T-cell (primary cell): ENCODE data around the gene ATG5. TPM values are rescaled to one million over a fixed set of nuclear protein-coding genes. Genes with fewer than 3 reads are reported as not detected.

ENCODE experiments used
- ATAC-seq, 4 experiments: fragments of 200-7000 bp in 3 of 4; fragments of 150-1000 bp in 1 of 4; cut with Tn5 transposase; replicated peaks in 1 of 4; 1 replicate in 3 of 4; 2 replicates in 1 of 4; pipeline ENCODE4 v1.10.0; 2021; ENCODE audit warnings: moderate library complexity in 3 of 4, mild to moderate bottlenecking in 2 of 4, moderate number of reproducible peaks in 1 of 4
- CTCF ChIA-PET, 2 donors: fragments of 300-600 bp; sonication (Branson Sonifier 250); formaldehyde crosslinking; loops; one replicate each; lab custom pipeline; 2022; ENCODE audit warnings: antibody characterized with exemption in 2 of 2; lab: Charles Lee
- POLR2A ChIA-PET, 2 donors: fragments of 300-600 bp; sonication (Branson Sonifier 250); formaldehyde crosslinking; loops; one replicate each; lab custom pipeline; 2022; ENCODE audit warnings: antibody characterized with exemption in 2 of 2; lab: Charles Lee
- DNase-seq, 35 experiments: peaks; one replicate each; pipeline versions ENCODE4 v3.0.0 to v3.0.0-alpha.2; 2013 to 2023
- H3K27ac ChIP-seq: one replicate; pipeline ENCODE4 v1.5.1; 2013; ENCODE audit warnings: low read length
- H3K27me3 ChIP-seq, 2 experiments: replicated peaks in 1 of 2; 1 replicate in 1 of 2; 2 replicates in 1 of 2; pipeline versions ENCODE4 v1.6.1 to v1.7.0; 2013; ENCODE audit warnings: low read length in 1 of 2, mixed read lengths in 1 of 2; ENCODE audit not compliant: control insufficient read depth in 2 of 2, insufficient read depth in 2 of 2; ENCODE audit errors: extremely low read depth in 1 of 2
- H3K36me3 ChIP-seq, 2 donors: 1 replicate in 1 of 2; 2 replicates in 1 of 2; pipeline versions ENCODE4 v1.6.1 to v1.7.0; 2013; ENCODE audit warnings: low read length in 1 of 2; ENCODE audit not compliant: control insufficient read depth in 2 of 2, insufficient read depth in 1 of 2; ENCODE audit errors: extremely low read depth in 1 of 2
- H3K4me1 ChIP-seq, 2 experiments: 1 replicate in 1 of 2; 2 replicates in 1 of 2; pipeline versions ENCODE4 v1.6.1 to v1.7.0; 2013; ENCODE audit warnings: low read length in 2 of 2, mixed read lengths in 1 of 2; ENCODE audit not compliant: insufficient read depth in 2 of 2, control insufficient read depth in 1 of 2; ENCODE audit errors: extremely low read depth in 1 of 2
- H3K4me3 ChIP-seq, 2 donors: 1 replicate in 1 of 2; 2 replicates in 1 of 2; pipeline versions ENCODE4 v1.5.1 to v1.7.0; 2013; ENCODE audit warnings: mild to moderate bottlenecking in 2 of 2, low read length in 1 of 2, moderate library complexity in 1 of 2; ENCODE audit not compliant: control insufficient read depth in 1 of 2; ENCODE audit errors: extremely low read depth in 1 of 2
- H3K9me3 ChIP-seq: 2 replicates; pipeline ENCODE4 v1.7.0; 2013
- H3K27ac Mint-ChIP-seq, 2 donors: one replicate each; pipeline ENCODE4 v1.8.0; 2020 to 2021; ENCODE audit warnings: mild to moderate bottlenecking in 2 of 2, mixed read lengths in 2 of 2
- H3K27me3 Mint-ChIP-seq, 2 donors: one replicate each; pipeline ENCODE4 v1.8.0; 2021 to 2022; ENCODE audit warnings: mixed read lengths in 2 of 2
- H3K36me3 Mint-ChIP-seq: one replicate; pipeline ENCODE4 v1.8.0; 2021; ENCODE audit warnings: mixed read lengths
- H3K4me1 Mint-ChIP-seq, 3 donors: one replicate each; pipeline ENCODE4 v1.8.0; 2020 to 2022; ENCODE audit warnings: mixed read lengths in 3 of 3, mild to moderate bottlenecking in 1 of 3
- H3K4me3 Mint-ChIP-seq, 3 donors: one replicate each; pipeline ENCODE4 v1.8.0; 2020 to 2022; ENCODE audit warnings: mild to moderate bottlenecking in 3 of 3, mixed read lengths in 3 of 3, moderate library complexity in 3 of 3
- H3K9me3 Mint-ChIP-seq, 3 donors: one replicate each; pipeline ENCODE4 v1.8.0; 2020 to 2022; ENCODE audit warnings: mixed read lengths in 3 of 3
- WGBS: methylation state at CpG from one replicate; pipeline ENCODE4 v1.1.5; 2013; ENCODE audit warnings: missing lambda C conversion rate; ENCODE audit not compliant: insufficient coverage; 5-methylcytosine and 5-hydroxymethylcytosine counted together
- total RNA-seq, 35 experiments: library from RNA in 6 of 35; stranded (reverse) in 6 of 35; fragments of 120-200 nt in 1 of 35; gene quantifications; one replicate each; pipeline versions ENCODE4 v1.2.1 to v1.2.4 and lab custom pipeline; 2013 to 2026

The ATG5 gene
- total RNA-seq, 5 donors from 2014 or later (not counting 1 experiment from before 2014, with no cell fraction given), result 20.4 to 28.7 (median 23.7) TPM

- no peaks in the 10 kb centered on the region for H3K4me1 ChIP-seq
- DNase-seq (no peak), ATAC-seq (no peak)
- H3K9me3 ChIP-seq, result no peaks in the 10 kb centered on the region
- H3K27ac ChIP-seq, result no peak overlapping the region
- peaks cover 0 to 3% of the 10 kb centered on the region in 2 donors for H3K27me3 Mint-ChIP-seq
- H3K9me3 Mint-ChIP-seq, result no peaks in the 10 kb centered on the region
- no peak overlapping the region for H3K4me3 Mint-ChIP-seq
- WGBS, result 88% methylated on average over 15 of the region's 18 CpGs
- POLR2A ChIA-PET, result no interaction called here
- no peaks in the 10 kb centered on the region for H3K36me3 ChIP-seq
- no peak overlapping the region for H3K27ac Mint-ChIP-seq
- peaks cover 0 to 12% (median 6%) of the 10 kb centered on the region in 3 donors for H3K4me1 Mint-ChIP-seq
- H3K27me3 ChIP-seq, result peaks cover 0 to 5% of the 10 kb centered on the region in 2 experiments
- H3K36me3 Mint-ChIP-seq, result no peaks in the 10 kb centered on the region
- CTCF ChIA-PET, result no interaction called here
- no peak overlapping the region for H3K4me3 ChIP-seq
Measured at GRCh38 chr6:106134906-106135634, 190.5 kb downstream of the ATG5 start.

Other genes starting within 250 kb of the ATG5 start
- 100 to 1,000 TPM in 1 of 5 donors, 10 to 100 TPM in 4; 21.9 to 108 (median 30.6) TPM for gene PRDM1, start 239.4 kb downstream of the ATG5 start, total RNA-seq
- 10 to 100 TPM; 26.4 to 50.1 (median 38.0) TPM for gene CRYBG1, start 35.0 kb upstream of the ATG5 start, total RNA-seq